Liver (tissue), 9 donors: Measurements from ENCODE around the gene TBX19. TPM values are rescaled to one million over a fixed set of nuclear protein-coding genes. Genes with fewer than 3 reads are reported as not detected.

ENCODE experiments used
- DNase-seq: peaks from one replicate; pipeline ENCODE4 v3.0.0-alpha.2; 2017; ENCODE audit warnings: low spot score
- H3K27ac ChIP-seq, 2 donors: one replicate each; pipeline ENCODE4 v1.7.0; 2013; ENCODE audit warnings: inconsistent platforms in 2 of 2, low read length in 2 of 2, control low read depth in 1 of 2, low read depth in 1 of 2, mild to moderate bottlenecking in 1 of 2
- H3K27me3 ChIP-seq, 4 donors: one replicate each; pipeline versions ENCODE4 v1.6.1 to v1.7.0; 2013; ENCODE audit warnings: low read length in 3 of 4, inconsistent platforms in 1 of 4, mild to moderate bottlenecking in 1 of 4, moderate library complexity in 1 of 4; ENCODE audit not compliant: control insufficient read depth in 4 of 4, insufficient read depth in 4 of 4
- H3K36me3 ChIP-seq, 4 donors: one replicate each; pipeline versions ENCODE4 v1.6.1 to v1.7.0; 2013; ENCODE audit warnings: low read length in 3 of 4, mild to moderate bottlenecking in 3 of 4, low read depth in 1 of 4, moderate library complexity in 1 of 4; ENCODE audit not compliant: control insufficient read depth in 4 of 4, insufficient read depth in 3 of 4
- H3K4me1 ChIP-seq, 4 donors: one replicate each; pipeline versions ENCODE4 v1.6.1 to v1.7.0; 2013; ENCODE audit warnings: low read length in 3 of 4, mild to moderate bottlenecking in 3 of 4, moderate library complexity in 1 of 4; ENCODE audit not compliant: control insufficient read depth in 4 of 4, insufficient read depth in 4 of 4
- H3K4me3 ChIP-seq, 3 donors: one replicate each; pipeline versions ENCODE4 v1.6.1 to v1.7.0; 2013; ENCODE audit warnings: low read length in 3 of 3, control low read depth in 1 of 3, low read depth in 1 of 3, mild to moderate bottlenecking in 1 of 3
- H3K9ac ChIP-seq, 2 donors: one replicate each; pipeline ENCODE4 v1.7.0; 2013; ENCODE audit warnings: low read length in 2 of 2, mild to moderate bottlenecking in 2 of 2, moderate library complexity in 2 of 2, control low read depth in 1 of 2, low read depth in 1 of 2
- H3K9me3 ChIP-seq, 4 donors: one replicate each; pipeline versions ENCODE4 v1.6.1 to v1.7.0; 2013; ENCODE audit warnings: low read length in 3 of 4; ENCODE audit not compliant: control insufficient read depth in 4 of 4
- CTCF ChIP-seq: fragments of 150-350 bp; IDR thresholded peaks from 2 replicates; pipeline ENCODE4 v1.5.1; 2017; ENCODE audit warnings: improper control_type of control experiment, low read depth, low read length; ENCODE audit not compliant: missing input control
- EGR1 ChIP-seq, 2 donors: IDR thresholded peaks; 2 replicates each; pipeline ENCODE4 v1.6.1; 2016 to 2018; ENCODE audit warnings: antibody characterized with exemption in 2 of 2, low read depth in 2 of 2
- FOXA1 ChIP-seq: IDR thresholded peaks from 2 replicates; pipeline ENCODE4 v1.6.1; 2016; ENCODE audit warnings: antibody characterized with exemption
- FOXA2 ChIP-seq: IDR thresholded peaks from 2 replicates; pipeline ENCODE4 v1.6.1; 2016; ENCODE audit warnings: antibody characterized with exemption
- GABPA ChIP-seq, 2 donors: IDR thresholded peaks in 1 of 2; conservative IDR thresholded peaks in 1 of 2; 2 replicates each; pipeline ENCODE4 v1.6.1; 2016; ENCODE audit warnings: antibody characterized with exemption in 2 of 2, mild to moderate bottlenecking in 1 of 2, moderate library complexity in 1 of 2
- HNF4A ChIP-seq, 2 donors: conservative IDR thresholded peaks; 2 replicates each; pipeline ENCODE4 v1.6.1; 2016; ENCODE audit warnings: antibody characterized with exemption in 2 of 2, mild to moderate bottlenecking in 2 of 2
- HNF4G ChIP-seq: IDR thresholded peaks from 2 replicates; pipeline ENCODE4 v1.6.1; 2016; ENCODE audit warnings: antibody characterized with exemption
- JUND ChIP-seq, 2 donors: IDR thresholded peaks; 2 replicates each; pipeline ENCODE4 v1.6.1; 2016; ENCODE audit warnings: antibody characterized with exemption in 2 of 2
- RAD21 ChIP-seq, 2 donors: IDR thresholded peaks; 2 replicates each; pipeline ENCODE4 v1.6.1; 2016; ENCODE audit warnings: antibody characterized with exemption in 2 of 2, mild to moderate bottlenecking in 2 of 2
- RXRA ChIP-seq, 2 donors: IDR thresholded peaks; 2 replicates each; pipeline ENCODE4 v1.6.1; 2017 to 2018; ENCODE audit warnings: antibody characterized with exemption in 2 of 2, mild to moderate bottlenecking in 1 of 2
- SP1 ChIP-seq: IDR thresholded peaks from 2 replicates; pipeline ENCODE4 v1.6.1; 2018; ENCODE audit warnings: antibody characterized with exemption, mild to moderate bottlenecking
- TAF1 ChIP-seq: conservative IDR thresholded peaks from 2 replicates; pipeline ENCODE4 v1.6.1; 2016; ENCODE audit warnings: antibody characterized with exemption, mild to moderate bottlenecking
- YY1 ChIP-seq: IDR thresholded peaks from 2 replicates; pipeline ENCODE4 v1.6.1; 2016; ENCODE audit warnings: antibody characterized with exemption, mild to moderate bottlenecking
- ZBTB33 ChIP-seq: IDR thresholded peaks from 2 replicates; pipeline ENCODE4 v1.6.1; 2016; ENCODE audit warnings: antibody characterized with exemption
- WGBS: extraction: QIAGEN DNeasy Blood & Tissue Kit; methylation state at CpG from one replicate; pipeline ENCODE4 v1.1.7; 2013; 5-methylcytosine and 5-hydroxymethylcytosine counted together
- polyA plus RNA-seq, 2 donors: library from polyadenylated mRNA; stranded (reverse) in 1 of 2; unstranded in 1 of 2; fragments of 200-250 nt in 1 of 2; fragments of >200 nt in 1 of 2; fragmentation: Nextera tagmentation in 1 of 2; extraction: Ambion mirVana in 1 of 2; gene quantifications; one replicate each; pipeline versions ENCODE4 v1.2.1 to v1.2.3, GENCODE V29; 2013 to 2015
- total RNA-seq, 2 donors: library from RNA; depleted of rRNA; stranded (reverse); fragments of >200 nt; gene quantifications; one replicate each; pipeline ENCODE4 v1.2.3, GENCODE V29; 2014
- TF ChIP-seq, protein P1 (sequence below): IDR thresholded peaks from 2 replicates; pipeline ENCODE4 v1.6.1; 2016; ENCODE audit warnings: antibody characterized with exemption
- TF ChIP-seq, protein P2 (sequence below): IDR thresholded peaks from 2 replicates; pipeline ENCODE4 v1.6.1; 2016; ENCODE audit warnings: antibody characterized with exemption, mild to moderate bottlenecking
- TF ChIP-seq, protein P3 (sequence below): IDR thresholded peaks from 2 replicates; pipeline ENCODE4 v1.6.1; 2016; ENCODE audit warnings: antibody characterized with exemption
- donor health status: healthy.
- donor health status: healthy.
- donor health status: healthy.
- donor health status: healthy.
- donor health status: healthy.

The TBX19 gene
- total and polyA plus RNA-seq, 4 donors, result 0.20 to 0.92 (median 0.37) TPM

DNA sequence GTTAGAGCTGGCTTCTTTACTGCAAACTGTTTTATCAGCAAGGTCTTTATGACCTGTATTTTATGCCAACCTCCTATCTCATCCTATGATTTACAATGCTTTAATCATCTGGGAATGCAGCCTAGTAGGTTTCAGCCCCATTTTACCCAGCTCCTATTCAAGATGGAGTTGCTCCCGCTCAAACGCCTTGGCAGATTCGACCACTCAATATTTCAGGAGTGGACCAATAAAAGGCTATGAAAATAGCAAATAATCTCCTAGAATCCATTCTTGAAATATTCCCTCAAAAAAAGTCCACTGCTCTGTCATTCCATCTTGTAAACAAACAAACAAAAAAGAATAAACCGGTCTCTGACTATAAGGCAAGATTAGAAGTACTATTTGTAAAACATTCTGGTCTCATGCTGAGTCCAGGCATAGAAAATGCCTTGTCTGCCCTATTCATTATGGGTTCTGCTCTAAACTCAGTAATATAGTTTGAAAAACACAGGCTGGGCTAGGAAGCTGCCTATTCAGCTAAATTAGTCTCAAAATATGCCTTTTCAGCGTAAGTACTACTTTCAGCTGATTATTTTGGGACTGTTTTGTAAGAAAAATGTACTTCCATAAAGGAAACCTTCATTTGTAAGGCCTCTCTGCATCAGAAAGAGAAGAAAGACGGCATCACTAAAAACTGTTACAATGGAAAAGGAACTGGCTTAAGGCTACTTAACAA is 53.0 kb downstream of the TBX19 start:
- no peak for TF ChIP-seq HNF4G
- TF ChIP-seq, protein P1, sequence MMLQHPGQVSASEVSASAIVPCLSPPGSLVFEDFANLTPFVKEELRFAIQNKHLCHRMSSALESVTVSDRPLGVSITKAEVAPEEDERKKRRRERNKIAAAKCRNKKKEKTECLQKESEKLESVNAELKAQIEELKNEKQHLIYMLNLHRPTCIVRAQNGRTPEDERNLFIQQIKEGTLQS, result no peak
- TF ChIP-seq RAD21 (IDR thresholded peaks at IDR 0.05), result no peak
- TF ChIP-seq SP1, result no peak
- no peak for TF ChIP-seq YY1
- no peak for TF ChIP-seq TAF1
- TF ChIP-seq, protein P2, sequence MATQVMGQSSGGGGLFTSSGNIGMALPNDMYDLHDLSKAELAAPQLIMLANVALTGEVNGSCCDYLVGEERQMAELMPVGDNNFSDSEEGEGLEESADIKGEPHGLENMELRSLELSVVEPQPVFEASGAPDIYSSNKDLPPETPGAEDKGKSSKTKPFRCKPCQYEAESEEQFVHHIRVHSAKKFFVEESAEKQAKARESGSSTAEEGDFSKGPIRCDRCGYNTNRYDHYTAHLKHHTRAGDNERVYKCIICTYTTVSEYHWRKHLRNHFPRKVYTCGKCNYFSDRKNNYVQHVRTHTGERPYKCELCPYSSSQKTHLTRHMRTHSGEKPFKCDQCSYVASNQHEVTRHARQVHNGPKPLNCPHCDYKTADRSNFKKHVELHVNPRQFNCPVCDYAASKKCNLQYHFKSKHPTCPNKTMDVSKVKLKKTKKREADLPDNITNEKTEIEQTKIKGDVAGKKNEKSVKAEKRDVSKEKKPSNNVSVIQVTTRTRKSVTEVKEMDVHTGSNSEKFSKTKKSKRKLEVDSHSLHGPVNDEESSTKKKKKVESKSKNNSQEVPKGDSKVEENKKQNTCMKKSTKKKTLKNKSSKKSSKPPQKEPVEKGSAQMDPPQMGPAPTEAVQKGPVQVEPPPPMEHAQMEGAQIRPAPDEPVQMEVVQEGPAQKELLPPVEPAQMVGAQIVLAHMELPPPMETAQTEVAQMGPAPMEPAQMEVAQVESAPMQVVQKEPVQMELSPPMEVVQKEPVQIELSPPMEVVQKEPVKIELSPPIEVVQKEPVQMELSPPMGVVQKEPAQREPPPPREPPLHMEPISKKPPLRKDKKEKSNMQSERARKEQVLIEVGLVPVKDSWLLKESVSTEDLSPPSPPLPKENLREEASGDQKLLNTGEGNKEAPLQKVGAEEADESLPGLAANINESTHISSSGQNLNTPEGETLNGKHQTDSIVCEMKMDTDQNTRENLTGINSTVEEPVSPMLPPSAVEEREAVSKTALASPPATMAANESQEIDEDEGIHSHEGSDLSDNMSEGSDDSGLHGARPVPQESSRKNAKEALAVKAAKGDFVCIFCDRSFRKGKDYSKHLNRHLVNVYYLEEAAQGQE, result no peak
- TF ChIP-seq GABPA (IDR thresholded peaks at IDR 0.05 in 1 of 2, conservative IDR thresholded peaks at IDR 0.05 in 1 of 2), result no peak
- TF ChIP-seq ZBTB33, result no peak
- no peak for TF ChIP-seq FOXA1
- no peak for TF ChIP-seq HNF4A (conservative IDR thresholded peaks at IDR 0.05)
- no peak for TF ChIP-seq CTCF
- no peak for TF ChIP-seq JUND (IDR thresholded peaks at IDR 0.05)
- no peak for TF ChIP-seq FOXA2
- TF ChIP-seq, protein P3, sequence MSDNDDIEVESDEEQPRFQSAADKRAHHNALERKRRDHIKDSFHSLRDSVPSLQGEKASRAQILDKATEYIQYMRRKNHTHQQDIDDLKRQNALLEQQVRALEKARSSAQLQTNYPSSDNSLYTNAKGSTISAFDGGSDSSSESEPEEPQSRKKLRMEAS, result no peak
- no peak for TF ChIP-seq RXRA (IDR thresholded peaks at IDR 0.05)
- TF ChIP-seq EGR1 (IDR thresholded peaks at IDR 0.05; ENCODE audit: low read depth in 2 of 2), result no peak
- H3K36me3 ChIP-seq, result no peaks in the 10 kb centered on the region

More for the DNA sequence above, 53.0 kb downstream of the TBX19 start:
- DNase-seq, result no peak
- Histone ChIP-seq H3K9me3 (no peaks in the 10 kb centered on the region), H3K4me3 (no peak overlapping the region), H3K9ac (no peak overlapping the region), H3K27ac (no peak overlapping the region), H3K4me1 (no peaks in the 10 kb centered on the region), H3K27me3 (no peaks in the 10 kb centered on the region)
- 87% methylated on average over 6 of the region's 6 CpGs for WGBS
